GM19468 (cell line): Measurements from ENCODE around the gene LHPP.

Source experiments
- ATAC-seq: cut with Tn5 transposase; IDR thresholded peaks from one replicate; pipeline ENCODE4 v1.9.1; 2021; ENCODE audit warnings: mild to moderate bottlenecking, moderate library complexity, moderate number of reproducible peaks; ENCODE audit not compliant: unreplicated experiment; ENCODE audit errors: extremely low read depth

Gene LHPP

GRCh38 chr10:124565565-124566221, 104.1 kb downstream of the LHPP start:
- no peak for ATAC-seq

GRCh38 chr10:124566222-124566888, 104.7 kb downstream of the LHPP start:
- ATAC-seq = no peak

GRCh38 chr10:124566981-124567835, 105.6 kb downstream of the LHPP start:
- no peak for ATAC-seq

- no peak for ATAC-seq
Observed at GRCh38 chr10:124568339-124568738, 106.7 kb downstream of the LHPP start.

GRCh38 chr10:124568848-124569622, 107.4 kb downstream of the LHPP start:
- ATAC-seq = no peak

- ATAC-seq = no peak
Observed at GRCh38 chr10:124569623-124570470, 108.2 kb downstream of the LHPP start.

GRCh38 chr10:124570646-124571045, 109.0 kb downstream of the LHPP start:
- ATAC-seq = no peak

- no peak for ATAC-seq
Observed at GRCh38 chr10:124572751-124573150, 111.1 kb downstream of the LHPP start.

- no peak for ATAC-seq
Observed at GRCh38 chr10:124573726-124574455, 112.3 kb downstream of the LHPP start.

- ATAC-seq = no peak
Observed at GRCh38 chr10:124574456-124575070, 112.9 kb downstream of the LHPP start.

- ATAC-seq = no peak
Observed at GRCh38 chr10:124575107-124576035, 113.7 kb downstream of the LHPP start.

- no peak for ATAC-seq
Observed at GRCh38 chr10:124576526-124577420, 115.2 kb downstream of the LHPP start.

GRCh38 chr10:124577651-124578050, 116.0 kb downstream of the LHPP start:
- ATAC-seq = no peak

GRCh38 chr10:124578231-124579010, 116.8 kb downstream of the LHPP start:
- ATAC-seq = no peak

GRCh38 chr10:124579011-124579399, 117.4 kb downstream of the LHPP start:
- ATAC-seq = no peak

GRCh38 chr10:124586142-124586541, 124.5 kb downstream of the LHPP start:
- ATAC-seq = no peak
